GM12892 (cell line): ENCODE results near the gene ATOX1.

Experiments
- POLR2A ChIP-seq: IDR thresholded peaks from 2 replicates; pipeline ENCODE4 v1.6.1; 2011; ENCODE audit warnings: low read depth, low read length, control low read depth
- POLR2AphosphoS5 ChIP-seq: IDR thresholded peaks from 2 replicates; pipeline ENCODE4 v1.6.1; 2011; ENCODE audit warnings: low read depth, low read length, control low read depth
- TAF1 ChIP-seq: IDR thresholded peaks from 2 replicates; pipeline ENCODE4 v1.6.1; 2011; ENCODE audit warnings: low read depth, mild to moderate bottlenecking, control low read depth, low read length, borderline replicate concordance

DNA sequence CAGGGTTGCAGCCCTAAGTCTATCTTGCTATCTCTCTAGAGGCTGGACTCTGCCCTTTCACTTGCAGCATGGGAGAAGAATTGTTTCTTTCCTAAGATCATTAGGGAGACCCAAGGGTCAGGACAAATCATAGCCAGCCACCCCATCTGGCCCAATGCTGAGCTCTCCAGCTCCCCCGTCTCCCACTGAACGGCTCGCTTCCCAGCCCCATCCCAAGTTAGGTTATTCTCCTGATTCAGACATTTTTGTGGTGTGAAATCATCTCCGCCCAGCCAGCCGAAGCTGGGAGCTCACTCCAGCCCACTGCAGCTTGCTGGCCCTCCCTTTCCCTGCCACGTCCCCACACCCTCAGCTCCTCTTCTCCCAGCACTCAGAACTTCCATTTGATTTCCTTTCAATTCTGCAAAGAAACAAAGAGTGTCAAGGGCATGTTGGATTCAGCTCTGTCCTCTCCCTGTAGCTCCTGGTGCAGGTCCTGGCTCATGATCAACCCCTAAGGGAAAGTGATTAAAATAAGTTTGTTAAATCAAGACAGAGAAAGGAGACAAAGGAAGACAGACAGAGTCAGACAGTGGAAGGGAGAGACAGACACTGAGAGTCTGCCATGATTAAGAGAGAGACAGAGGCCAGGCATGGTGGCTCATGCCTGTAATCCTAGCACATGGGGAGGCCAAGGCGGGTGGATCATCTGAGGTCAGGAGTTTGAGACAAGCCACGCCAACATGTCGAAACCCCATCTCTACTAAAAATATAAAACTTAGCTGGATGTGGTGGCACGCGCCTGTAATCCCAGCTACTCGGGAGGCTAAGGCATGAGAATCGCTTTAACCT, 59.1 kb downstream of the ATOX1 start:
- TF ChIP-seq POLR2A (no peak), POLR2AphosphoS5 (no peak), TAF1 (no peak)
